ENCODE data around the gene AUH. TPM values are rescaled to one million over a fixed set of nuclear protein-coding genes. Genes with fewer than 3 reads are reported as not detected.

AUH gene
- total RNA-seq (2014; rRNA removed; shearing (Covaris generic); ENCODE audit: low replicate concordance), result 29.2 and 49.6 TPM in 2 replicates

DNA sequence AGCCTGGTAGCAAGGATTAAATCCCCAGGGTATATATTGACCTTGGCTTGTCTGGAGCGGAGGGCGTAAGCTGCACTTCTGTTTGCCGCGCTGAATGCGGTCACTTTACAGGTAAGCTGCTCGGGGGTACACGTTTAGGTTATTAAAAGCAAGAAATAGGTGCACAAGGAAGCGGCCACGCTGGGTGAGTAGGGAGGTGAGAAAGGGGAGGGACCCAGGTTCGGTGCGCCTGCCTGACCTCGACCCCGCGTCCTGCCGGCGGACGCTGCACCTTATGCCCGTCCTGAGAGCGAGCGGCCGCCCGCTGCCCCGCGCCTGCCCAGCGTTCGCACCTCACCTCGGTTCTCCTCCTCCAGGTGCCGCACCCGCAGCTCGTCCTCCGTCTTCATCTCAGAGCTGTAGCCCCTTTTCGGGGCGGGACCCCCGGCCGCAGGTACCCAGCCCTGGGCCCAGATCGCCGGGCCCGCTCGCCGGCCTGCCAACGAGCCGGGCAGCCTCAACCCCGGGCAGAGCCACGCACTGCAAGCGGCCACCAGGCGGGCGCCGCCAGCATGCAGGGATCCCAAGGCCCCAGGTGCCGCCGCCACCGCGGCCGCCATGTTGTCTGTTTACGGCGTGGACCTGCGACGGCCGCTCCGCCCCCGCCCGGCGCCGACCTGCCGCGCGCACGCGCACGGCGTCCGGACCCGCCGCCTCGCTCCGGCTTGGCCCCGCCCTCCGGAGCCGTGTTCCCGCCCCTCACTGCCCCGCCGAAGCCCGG lies at the start of gene AUH:
Gene AUH, minus strand, starts transcription at position 628 of the 760 bp plus-strand sequence. Its CDS starts 29 bp downstream, at position 599.
- H3K9me2 ChIP-seq (replicated peaks; ENCODE audit: insufficient read depth, low read length), result no peaks in the 10 kb centered on the region
- H2AFZ ChIP-seq (ENCODE audit: low read length), result peak within 1 kb of the TSS; percentile 88
- H3K27ac ChIP-seq (ENCODE audit: low read length), result peak within 1 kb of the TSS; percentile 2; the same call in 1 of the 2 replicates
- peak within 1 kb of the TSS; percentile 90 for H3K9ac ChIP-seq (ENCODE audit: low read length)
- peak within 1 kb of the TSS; percentile 93 for H3K4me3 ChIP-seq (ENCODE audit: low read length)
- H3K79me2 ChIP-seq (ENCODE audit: low read length), result peaks cover 52% of the 10 kb centered on the region
- peak; percentile 94 for DNase-seq
- peak within 1 kb of the TSS; percentile 94 for H3K4me2 ChIP-seq (ENCODE audit: low read depth, low read length, poor library complexity, severe bottlenecking)
- H3K36me3 ChIP-seq (ENCODE audit: insufficient read depth, low read length), result peaks cover 8% of the 10 kb centered on the region; the same call in 1 of the 2 replicates
- H3K27me3 ChIP-seq (ENCODE audit: low read length), result no peaks in the 10 kb centered on the region
- H4K20me1 ChIP-seq (ENCODE audit: insufficient read depth, low read depth, low read length), result no peaks in the 10 kb centered on the region
- peaks cover 27% of the 10 kb centered on the region for H3K4me1 ChIP-seq (ENCODE audit: low read length)
- H3K9me3 ChIP-seq (ENCODE audit: low read length), result no peaks in the 10 kb centered on the region

DNA sequence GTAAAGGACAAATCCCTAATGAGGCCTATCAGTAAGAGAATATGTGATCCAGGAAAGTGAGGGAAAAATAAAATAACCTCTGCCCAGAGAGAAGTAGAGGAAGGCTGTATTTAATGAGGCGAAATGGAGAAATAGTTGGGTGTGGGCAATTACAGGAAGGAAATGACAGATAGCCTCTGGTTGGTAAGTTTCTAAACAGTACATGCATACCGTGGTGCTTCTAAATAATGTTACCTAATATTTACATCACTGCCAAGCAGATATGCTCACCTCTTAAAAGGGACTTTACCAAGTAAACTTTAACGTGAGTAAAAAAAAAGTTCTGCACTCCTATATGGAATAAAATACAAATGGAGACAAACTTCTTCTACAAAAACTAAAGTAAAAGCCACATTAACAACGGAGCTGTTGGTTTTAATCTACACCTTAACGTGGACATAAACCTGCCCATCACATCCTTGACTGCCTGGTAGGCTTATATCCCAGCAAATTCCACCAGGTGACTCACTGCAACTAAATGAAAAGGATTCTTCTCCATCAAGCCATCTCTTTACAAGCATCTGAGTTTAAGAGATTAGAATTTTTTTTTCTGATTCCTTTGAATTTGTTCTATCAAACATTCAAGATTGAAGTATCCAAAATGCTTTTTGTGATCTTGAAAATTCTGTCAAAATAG lies 49.5 kb upstream of the AUH start:
- H3K79me2 ChIP-seq (ENCODE audit: low read length), result no peaks in the 10 kb centered on the region

GRCh38 chr9:91410161-91410560 lies 48.4 kb upstream of the AUH start:
- Histone ChIP-seq H4K20me1 (ENCODE audit: insufficient read depth, low read depth, low read length) (peaks cover 17% of the 10 kb centered on the region), H2AFZ (ENCODE audit: low read length) (no peak overlapping the region), H3K4me1 (ENCODE audit: low read length) (no peaks in the 10 kb centered on the region), H3K79me2 (ENCODE audit: low read length) (no peaks in the 10 kb centered on the region), H3K9me2 (replicated peaks; ENCODE audit: insufficient read depth, low read length) (no peaks in the 10 kb centered on the region), H3K27ac (ENCODE audit: low read length) (no peak overlapping the region), H3K4me2 (ENCODE audit: low read depth, low read length, poor library complexity, severe bottlenecking) (no peak overlapping the region), H3K9me3 (ENCODE audit: low read length) (no peaks in the 10 kb centered on the region), H3K27me3 (ENCODE audit: low read length) (no peaks in the 10 kb centered on the region), H3K9ac (ENCODE audit: low read length) (no peak overlapping the region), H3K36me3 (ENCODE audit: insufficient read depth, low read length) (no peaks in the 10 kb centered on the region; the same call in 1 of the 2 replicates), H3K4me3 (ENCODE audit: low read length) (no peak overlapping the region)
- no peak for DNase-seq

More for the DNA sequence above, 49.5 kb upstream of the AUH start:
- Histone ChIP-seq H2AFZ (ENCODE audit: low read length) (no peak overlapping the region), H3K36me3 (ENCODE audit: insufficient read depth, low read length) (no peaks in the 10 kb centered on the region; the same call in 1 of the 2 replicates), H4K20me1 (ENCODE audit: insufficient read depth, low read depth, low read length) (peaks cover 21% of the 10 kb centered on the region), H3K4me1 (ENCODE audit: low read length) (no peaks in the 10 kb centered on the region), H3K4me2 (ENCODE audit: low read depth, low read length, poor library complexity, severe bottlenecking) (no peak overlapping the region), H3K4me3 (ENCODE audit: low read length) (no peak overlapping the region), H3K27ac (ENCODE audit: low read length) (no peak overlapping the region), H3K9me3 (ENCODE audit: low read length) (no peaks in the 10 kb centered on the region), H3K27me3 (ENCODE audit: low read length) (no peaks in the 10 kb centered on the region), H3K9me2 (replicated peaks; ENCODE audit: insufficient read depth, low read length) (no peaks in the 10 kb centered on the region), H3K9ac (ENCODE audit: low read length) (no peak overlapping the region)
- no peak for DNase-seq

GRCh38 chr9:91408475-91408874 lies 46.8 kb upstream of the AUH start:
- Histone ChIP-seq H3K9me2 (replicated peaks; ENCODE audit: insufficient read depth, low read length) (no peaks in the 10 kb centered on the region), H4K20me1 (ENCODE audit: insufficient read depth, low read depth, low read length) (0 out of 2 replicates have a peak, but pooled peaks cover 5% of the 10 kb centered on the region)

DNA sequence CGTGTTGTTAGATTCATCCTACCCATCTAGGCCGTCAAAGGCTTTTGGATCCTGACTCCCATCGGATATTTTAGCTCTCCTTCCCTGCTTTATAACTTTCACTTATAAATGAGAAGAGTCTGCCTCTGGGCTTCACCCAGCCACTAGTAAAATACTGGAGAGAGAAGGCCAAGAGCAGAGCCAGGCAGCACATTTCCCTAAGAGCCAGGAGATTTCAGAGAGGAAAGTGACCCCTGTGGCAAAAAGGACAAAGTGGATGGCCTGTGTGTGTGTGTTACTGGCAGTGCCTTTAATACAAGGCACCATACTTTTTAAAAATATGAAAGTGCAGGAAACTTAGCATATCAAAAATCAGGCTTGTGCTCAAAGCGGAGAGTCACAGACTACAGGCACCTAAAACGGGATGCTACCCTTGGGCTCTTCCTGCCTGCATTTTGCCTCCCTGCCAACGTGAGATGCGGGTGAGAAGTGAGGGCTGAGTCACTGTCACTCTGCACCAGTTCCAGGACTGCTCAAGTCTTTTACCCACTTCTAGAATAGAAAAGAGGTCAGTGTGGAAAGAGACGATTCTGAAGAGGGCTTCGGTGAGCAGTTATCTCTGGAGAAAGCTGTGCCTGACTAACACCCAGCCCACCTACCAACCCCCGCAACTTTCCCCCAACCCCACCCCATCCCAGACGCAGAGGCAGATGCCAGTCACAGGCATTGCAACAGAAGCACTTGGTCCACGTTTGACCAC lies 46.0 kb upstream of the AUH start:
- no peak overlapping the region for H3K4me3 ChIP-seq (ENCODE audit: low read length)
- DNase-seq, result no peak
- no peak overlapping the region for H3K4me2 ChIP-seq (ENCODE audit: low read depth, low read length, poor library complexity, severe bottlenecking)
- H3K9ac ChIP-seq (ENCODE audit: low read length), result no peak overlapping the region
- H3K9me3 ChIP-seq (ENCODE audit: low read length), result no peaks in the 10 kb centered on the region
- H3K27ac ChIP-seq (ENCODE audit: low read length), result no peak overlapping the region
- no peaks in the 10 kb centered on the region for H3K27me3 ChIP-seq (ENCODE audit: low read length)
- H2AFZ ChIP-seq (ENCODE audit: low read length), result no peak overlapping the region
- H3K79me2 ChIP-seq (ENCODE audit: low read length), result no peaks in the 10 kb centered on the region
- 0 out of 2 replicates have a peak, but pooled peaks cover 3% of the 10 kb centered on the region for H4K20me1 ChIP-seq (ENCODE audit: insufficient read depth, low read depth, low read length)
- no peaks in the 10 kb centered on the region for H3K4me1 ChIP-seq (ENCODE audit: low read length)
- H3K36me3 ChIP-seq (ENCODE audit: insufficient read depth, low read length), result no peaks in the 10 kb centered on the region; the same call in 1 of the 2 replicates
- no peaks in the 10 kb centered on the region for H3K9me2 ChIP-seq (replicated peaks; ENCODE audit: insufficient read depth, low read length)

More at GRCh38 chr9:91408475-91408874, 46.8 kb upstream of the AUH start:
- no peak for DNase-seq
- Histone ChIP-seq H3K36me3 (ENCODE audit: insufficient read depth, low read length) (no peaks in the 10 kb centered on the region; the same call in 1 of the 2 replicates), H3K4me2 (ENCODE audit: low read depth, low read length, poor library complexity, severe bottlenecking) (no peak overlapping the region), H3K9me3 (ENCODE audit: low read length) (no peaks in the 10 kb centered on the region), H3K79me2 (ENCODE audit: low read length) (no peaks in the 10 kb centered on the region), H3K27me3 (ENCODE audit: low read length) (no peaks in the 10 kb centered on the region), H3K4me3 (ENCODE audit: low read length) (no peak overlapping the region), H2AFZ (ENCODE audit: low read length) (no peak overlapping the region), H3K27ac (ENCODE audit: low read length) (no peak overlapping the region), H3K4me1 (ENCODE audit: low read length) (no peaks in the 10 kb centered on the region), H3K9ac (ENCODE audit: low read length) (no peak overlapping the region)

GRCh38 chr9:91405343-91406077 lies 43.8 kb upstream of the AUH start:
- Histone ChIP-seq H3K9me3 (ENCODE audit: low read length) (no peaks in the 10 kb centered on the region), H3K79me2 (ENCODE audit: low read length) (no peaks in the 10 kb centered on the region), H2AFZ (ENCODE audit: low read length) (no peak overlapping the region), H3K27me3 (ENCODE audit: low read length) (no peaks in the 10 kb centered on the region), H3K4me1 (ENCODE audit: low read length) (no peaks in the 10 kb centered on the region), H3K4me3 (ENCODE audit: low read length) (no peak overlapping the region), H3K9me2 (replicated peaks; ENCODE audit: insufficient read depth, low read length) (no peaks in the 10 kb centered on the region), H3K9ac (ENCODE audit: low read length) (no peak overlapping the region), H4K20me1 (ENCODE audit: insufficient read depth, low read depth, low read length) (0 out of 2 replicates have a peak, but pooled peaks cover 3% of the 10 kb centered on the region), H3K27ac (ENCODE audit: low read length) (no peak overlapping the region), H3K4me2 (ENCODE audit: low read depth, low read length, poor library complexity, severe bottlenecking) (no peak overlapping the region), H3K36me3 (ENCODE audit: insufficient read depth, low read length) (no peaks in the 10 kb centered on the region; the same call in 1 of the 2 replicates)
- no peak for DNase-seq

- Histone ChIP-seq H3K27ac (ENCODE audit: low read length) (no peak overlapping the region), H2AFZ (ENCODE audit: low read length) (no peak overlapping the region), H3K4me3 (ENCODE audit: low read length) (no peak overlapping the region), H3K9me3 (ENCODE audit: low read length) (no peaks in the 10 kb centered on the region), H3K79me2 (ENCODE audit: low read length) (no peaks in the 10 kb centered on the region), H3K36me3 (ENCODE audit: insufficient read depth, low read length) (no peaks in the 10 kb centered on the region), H3K9ac (ENCODE audit: low read length) (no peak overlapping the region), H3K27me3 (ENCODE audit: low read length) (no peaks in the 10 kb centered on the region), H3K9me2 (replicated peaks; ENCODE audit: insufficient read depth, low read length) (no peaks in the 10 kb centered on the region), H3K4me2 (ENCODE audit: low read depth, low read length, poor library complexity, severe bottlenecking) (no peak overlapping the region), H3K4me1 (ENCODE audit: low read length) (no peaks in the 10 kb centered on the region), H4K20me1 (ENCODE audit: insufficient read depth, low read depth, low read length) (no peaks in the 10 kb centered on the region)
- no peak for DNase-seq
These were observed 42.2 kb upstream of the AUH start for GRCh38 chr9:91403665-91404543.

Data from Karpas-422 (cell line).